GM12878 (cell line): ENCODE results near the gene LAMB4.

Experiments used
- CREB1 ChIP-seq: IDR thresholded peaks from 2 replicates; pipeline ENCODE4 v1.6.1; 2012; ENCODE audit warnings: low read depth, mild to moderate bottlenecking, inconsistent platforms
- E2F8 ChIP-seq: fragments of 450-650 bp; IDR thresholded peaks from 2 replicates; pipeline ENCODE4 v1.6.1; 2018; ENCODE audit warnings: mild to moderate bottlenecking, low read depth, moderate library complexity; ENCODE audit not compliant: partially characterized antibody
- EGR1 ChIP-seq, 2 experiments: IDR thresholded peaks; 1 replicate in 1 of 2; 2 replicates in 1 of 2; pipeline ENCODE4 v1.6.1; 2011 to 2012; ENCODE audit warnings: low read depth in 2 of 2, low read length in 2 of 2, borderline replicate concordance in 1 of 2, mild to moderate bottlenecking in 1 of 2, moderate library complexity in 1 of 2
- ELK1 ChIP-seq: IDR thresholded peaks from 2 replicates; pipeline ENCODE4 v1.6.1; 2012; ENCODE audit warnings: low read depth, low read length, improper control_type of control experiment
- ESRRA ChIP-seq: IDR thresholded peaks from 2 replicates; pipeline ENCODE4 v1.6.1; 2012; ENCODE audit warnings: mild to moderate bottlenecking, low read length, improper control_type of control experiment
- NBN ChIP-seq: fragments of 450-650 bp; IDR thresholded peaks from 2 replicates; pipeline ENCODE4 v1.6.1; 2016
- NFIC ChIP-seq: IDR thresholded peaks from 2 replicates; pipeline ENCODE4 v1.6.1; 2012; ENCODE audit warnings: low read depth, mild to moderate bottlenecking, inconsistent platforms, low read length, moderate library complexity
- POLR2A ChIP-seq: IDR thresholded peaks from 2 replicates; pipeline ENCODE4 v1.6.1; 2011; ENCODE audit warnings: low read depth, mild to moderate bottlenecking, low read length
- POLR2AphosphoS5 ChIP-seq: IDR thresholded peaks from 2 replicates; pipeline ENCODE4 v1.6.1; 2011; ENCODE audit warnings: mild to moderate bottlenecking, low read length, inconsistent platforms
- RFX5 ChIP-seq: IDR thresholded peaks from 2 replicates; pipeline ENCODE4 v1.6.1; 2011; ENCODE audit warnings: low read depth, low read length, improper control_type of control experiment
- SMC3 ChIP-seq: IDR thresholded peaks from 2 replicates; pipeline ENCODE4 v1.6.1; 2011; ENCODE audit warnings: low read length, improper control_type of control experiment, borderline replicate concordance
- TAF1 ChIP-seq: IDR thresholded peaks from 2 replicates; pipeline ENCODE4 v1.6.1; 2011; ENCODE audit warnings: mild to moderate bottlenecking, low read depth, low read length, borderline replicate concordance
- TF ChIP-seq, protein P1 (sequence below), 3 experiments: IDR thresholded peaks in 2 of 3; conservative IDR thresholded peaks in 1 of 3; 2 replicates each; pipeline ENCODE4 v1.5.1; 2011; ENCODE audit warnings: low read depth in 3 of 3, low read length in 3 of 3, mild to moderate bottlenecking in 3 of 3, control low read depth in 2 of 3, moderate library complexity in 2 of 3, inconsistent platforms in 1 of 3, mixed read lengths in 1 of 3; ENCODE audit not compliant: control insufficient read depth in 2 of 3, insufficient read depth in 1 of 3; ENCODE audit errors: extremely low read depth in 1 of 3

DNA sequence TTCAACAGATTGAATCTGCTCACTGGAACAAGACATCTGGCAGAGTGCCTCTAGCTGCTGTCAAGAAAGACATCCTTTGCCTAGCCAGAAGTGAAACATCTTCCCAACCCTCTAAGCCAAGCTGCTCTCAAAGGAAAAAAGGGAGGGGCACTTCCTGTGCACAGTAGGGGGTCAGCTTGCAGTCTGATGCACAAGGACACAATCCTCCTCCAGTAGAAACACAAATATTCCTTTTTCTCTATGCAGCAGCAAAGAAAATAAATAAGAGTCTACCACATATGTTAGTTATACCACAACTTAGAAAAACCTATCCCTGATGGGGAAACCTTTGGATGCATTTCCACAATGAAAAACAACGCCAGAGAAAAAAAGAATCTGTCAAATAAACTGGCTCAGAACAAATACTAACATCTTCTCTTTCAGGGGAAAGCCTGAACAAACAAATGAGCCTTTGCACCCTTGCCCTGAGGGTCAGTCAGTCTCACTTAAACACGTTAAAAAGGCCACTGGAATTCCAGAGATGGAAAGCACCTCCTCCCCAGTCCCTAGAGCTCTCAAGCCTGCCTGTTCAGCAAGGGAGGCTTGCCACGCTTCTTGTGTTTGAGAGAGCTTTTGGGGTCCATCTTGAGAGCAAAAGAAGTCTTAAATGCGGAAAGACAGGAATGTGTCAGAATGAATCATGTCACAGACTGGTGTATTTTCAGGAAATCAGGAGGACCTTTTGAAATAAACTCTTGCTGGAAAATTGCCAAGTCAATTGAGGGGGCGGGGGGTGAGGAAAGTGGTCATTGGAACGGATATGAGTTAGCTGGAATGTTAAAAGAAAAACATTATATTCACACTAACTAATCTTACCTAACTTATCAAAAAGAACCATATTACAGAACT is 134.7 kb downstream of the LAMB4 start:
- TF ChIP-seq POLR2A (no peak), NBN (no peak), E2F8 (no peak), EGR1 (IDR thresholded peaks at IDR 0.05; ENCODE audit: borderline replicate concordance in 1 of 2, low read depth in 2 of 2, low read length in 2 of 2) (no peak), RFX5 (no peak), POLR2AphosphoS5 (no peak), SMC3 (no peak), CREB1 (no peak), ELK1 (no peak), TAF1 (no peak), NFIC (no peak), ESRRA (no peak)
- TF ChIP-seq, protein P1, sequence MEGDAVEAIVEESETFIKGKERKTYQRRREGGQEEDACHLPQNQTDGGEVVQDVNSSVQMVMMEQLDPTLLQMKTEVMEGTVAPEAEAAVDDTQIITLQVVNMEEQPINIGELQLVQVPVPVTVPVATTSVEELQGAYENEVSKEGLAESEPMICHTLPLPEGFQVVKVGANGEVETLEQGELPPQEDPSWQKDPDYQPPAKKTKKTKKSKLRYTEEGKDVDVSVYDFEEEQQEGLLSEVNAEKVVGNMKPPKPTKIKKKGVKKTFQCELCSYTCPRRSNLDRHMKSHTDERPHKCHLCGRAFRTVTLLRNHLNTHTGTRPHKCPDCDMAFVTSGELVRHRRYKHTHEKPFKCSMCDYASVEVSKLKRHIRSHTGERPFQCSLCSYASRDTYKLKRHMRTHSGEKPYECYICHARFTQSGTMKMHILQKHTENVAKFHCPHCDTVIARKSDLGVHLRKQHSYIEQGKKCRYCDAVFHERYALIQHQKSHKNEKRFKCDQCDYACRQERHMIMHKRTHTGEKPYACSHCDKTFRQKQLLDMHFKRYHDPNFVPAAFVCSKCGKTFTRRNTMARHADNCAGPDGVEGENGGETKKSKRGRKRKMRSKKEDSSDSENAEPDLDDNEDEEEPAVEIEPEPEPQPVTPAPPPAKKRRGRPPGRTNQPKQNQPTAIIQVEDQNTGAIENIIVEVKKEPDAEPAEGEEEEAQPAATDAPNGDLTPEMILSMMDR (IDR thresholded peaks at IDR 0.05 in 2 of 3, conservative IDR thresholded peaks at IDR 0.05 in 1 of 3; ENCODE audit: control insufficient read depth in 2 of 3, extremely low read depth in 1 of 3, insufficient read depth in 1 of 3, low read depth in 3 of 3, low read length in 3 of 3): no peak
